ENCODE data around the gene ARL6IP6. TPM values are rescaled to one million over a fixed set of nuclear protein-coding genes. Genes with fewer than 3 reads are reported as not detected.

ARL6IP6 gene
- total RNA-seq (2014; rRNA removed; shearing (Covaris generic)): 20.6 and 30.9 TPM in 2 replicates
- 30.2 and 33.6 TPM in 2 replicates for polyA plus RNA-seq (2016; fragmentation: Nextera tagmentation; extraction: Ambion mirVana)

DNA sequence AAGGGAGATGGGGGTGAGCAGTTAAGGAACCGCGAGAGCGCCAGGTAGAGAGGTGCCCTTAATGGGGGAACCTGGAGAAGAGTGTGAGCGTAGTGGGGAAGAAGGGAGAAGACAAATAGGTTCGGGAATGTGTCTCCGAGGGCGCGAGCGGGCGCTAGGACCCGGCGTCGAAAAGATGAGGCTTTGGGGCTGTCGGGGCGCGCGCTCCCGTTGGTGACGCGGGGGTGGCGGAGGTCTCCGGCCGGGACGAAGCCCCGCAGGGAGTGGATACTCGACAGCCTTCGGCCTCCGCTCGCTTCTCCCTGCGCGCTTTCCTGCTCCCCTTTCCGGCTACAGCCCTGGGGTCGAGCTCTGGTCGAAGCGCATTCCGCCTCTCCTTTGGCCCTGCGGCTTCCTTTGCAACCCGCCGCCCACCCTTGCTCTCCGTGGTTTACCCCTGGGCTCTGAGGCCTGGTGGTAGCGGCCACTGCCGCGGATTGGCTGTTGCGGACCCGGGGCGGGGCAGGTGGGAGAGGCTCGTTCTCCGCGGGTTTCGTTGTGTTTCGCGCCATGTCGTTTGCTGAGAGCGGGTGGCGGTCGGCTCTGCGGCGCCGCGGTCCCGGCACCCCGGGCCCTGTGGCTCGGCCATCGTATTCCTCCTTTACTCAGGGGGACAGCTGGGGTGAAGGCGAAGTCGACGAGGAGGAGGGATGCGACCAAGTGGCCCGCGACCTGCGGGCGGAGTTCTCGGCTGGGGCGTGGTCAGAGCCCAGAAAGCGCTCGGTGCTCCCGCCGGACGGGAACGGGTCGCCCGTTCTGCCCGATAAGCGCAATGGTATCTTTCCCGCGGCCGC, at the start of gene ARL6IP6:
Gene ARL6IP6 (plus strand): TSS at position 545 of the 833 bp plus-strand sequence. CDS start 5 bp downstream, at position 550.
- in situ Hi-C loops (cut with MboI): no loop called here
- H3K36me3 ChIP-seq (ENCODE audit: low read depth): peaks cover 21% of the 10 kb centered on the region
- peaks cover 7% of the 10 kb centered on the region; the same call in 1 of the 2 replicates for H3F3A ChIP-seq (ENCODE audit: insufficient read depth)
- peaks cover 22% of the 10 kb centered on the region for H3K4me1 ChIP-seq (ENCODE audit: insufficient read depth)
- peak within 1 kb of the TSS; percentile 92 for H2AFZ ChIP-seq
- peak within 1 kb of the TSS; percentile 91 for H3K27ac ChIP-seq
- peak within 1 kb of the TSS; percentile 97 for H3K9ac ChIP-seq
- no peak for TF ChIP-seq EZH2 (IDR thresholded peaks at IDR 0.05; ENCODE audit: insufficient read depth, poor library complexity, severe bottlenecking)
- TF ChIP-seq EZH2phosphoT487 (IDR thresholded peaks at IDR 0.05; ENCODE audit: insufficient read depth, low read depth): no peak
- H4K20me1 ChIP-seq (ENCODE audit: insufficient read depth): 0 out of 2 replicates have a peak, but pooled peaks cover 3% of the 10 kb centered on the region
- H3K79me2 ChIP-seq (ENCODE audit: insufficient read depth): peaks cover 85% of the 10 kb centered on the region
- H3K9me2 ChIP-seq (ENCODE audit: insufficient read depth): no peaks in the 10 kb centered on the region
- H3K4me3 ChIP-seq: peak within 1 kb of the TSS; percentile 97
- peak within 1 kb of the TSS; percentile 91 for H3K4me2 ChIP-seq (ENCODE audit: unreplicated experiment)
- WGBS, 2 experiments (ENCODE audit: low coverage in 1 of 2, low lambda C conversion rate in 2 of 2, missing lambda C conversion rate in 2 of 2): 1% methylated on average over 81 to 83 of the region's 87 CpGs
- no peaks in the 10 kb centered on the region for H3K27me3 ChIP-seq (replicated peaks; ENCODE audit: insufficient read depth)
- H3K9me3 ChIP-seq (ENCODE audit: low read depth): no peaks in the 10 kb centered on the region
- DNase-seq: peak; percentile 97

DNA sequence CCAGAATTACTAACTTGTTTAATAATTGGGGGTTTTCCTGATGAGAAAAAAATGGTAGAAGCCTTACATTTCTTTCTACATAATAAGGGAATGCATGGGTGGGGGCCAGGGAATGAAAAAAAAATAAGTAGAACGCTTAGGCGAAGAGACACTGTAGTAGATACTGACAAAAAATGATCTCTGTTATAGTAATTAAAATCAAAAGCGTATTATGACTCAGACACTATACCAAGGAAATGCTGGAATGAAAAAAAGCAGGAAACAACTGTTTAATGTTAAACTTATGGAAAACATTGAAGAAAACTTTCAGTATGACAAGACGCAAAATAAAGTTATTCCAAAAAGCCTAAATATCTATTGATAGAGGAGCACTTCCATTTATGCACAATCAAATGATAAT, 44.1 kb upstream of the ARL6IP6 start:
- Histone ChIP-seq H3K9me3 (ENCODE audit: low read depth) (no peaks in the 10 kb centered on the region), H3K9me2 (ENCODE audit: insufficient read depth) (no peaks in the 10 kb centered on the region), H2AFZ (no peak overlapping the region), H3K36me3 (ENCODE audit: low read depth) (peaks cover 83% of the 10 kb centered on the region), H3K4me3 (no peak overlapping the region), H3K4me1 (ENCODE audit: insufficient read depth) (no peaks in the 10 kb centered on the region), H4K20me1 (ENCODE audit: insufficient read depth) (no peaks in the 10 kb centered on the region), H3K79me2 (ENCODE audit: insufficient read depth) (peaks cover 11% of the 10 kb centered on the region), H3K4me2 (ENCODE audit: unreplicated experiment) (no peak overlapping the region), H3K27ac (no peak overlapping the region), H3K9ac (no peak overlapping the region), H3F3A (ENCODE audit: insufficient read depth) (0 out of 2 replicates have a peak, but pooled peaks cover 6% of the 10 kb centered on the region), H3K27me3 (replicated peaks; ENCODE audit: insufficient read depth) (no peaks in the 10 kb centered on the region)
- no peak for DNase-seq
- TF ChIP-seq EZH2phosphoT487 (IDR thresholded peaks at IDR 0.05; ENCODE audit: insufficient read depth, low read depth) (no peak), EZH2 (IDR thresholded peaks at IDR 0.05; ENCODE audit: insufficient read depth, poor library complexity, severe bottlenecking) (no peak)
- in situ Hi-C loops (cut with MboI): no loop called here
- 97% methylated on average over 4 of the region's 4 CpGs for WGBS, 2 experiments (ENCODE audit: low coverage in 1 of 2, low lambda C conversion rate in 2 of 2, missing lambda C conversion rate in 2 of 2)

DNA sequence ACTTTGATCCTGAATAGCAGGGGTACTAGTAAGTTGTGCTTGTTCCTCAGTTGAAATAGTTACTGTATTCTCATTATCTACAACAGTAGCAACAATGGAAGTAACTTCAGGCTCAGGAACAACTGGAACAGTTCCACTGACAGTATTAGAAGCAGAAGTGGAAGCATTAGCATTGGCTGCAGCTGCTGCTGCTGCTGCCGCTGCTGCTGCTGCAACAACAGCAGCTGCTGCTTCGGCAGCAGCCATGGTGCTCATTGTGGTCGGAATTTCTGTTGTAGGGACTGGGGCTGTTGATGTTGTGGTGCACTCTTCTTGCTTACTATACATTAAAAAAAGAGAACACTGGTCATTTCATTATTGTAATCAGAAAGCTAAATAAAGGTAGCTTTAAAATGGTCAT, 42.0 kb upstream of the ARL6IP6 start:
- no peak for DNase-seq
- H3K79me2 ChIP-seq (ENCODE audit: insufficient read depth): peaks cover 24% of the 10 kb centered on the region
- in situ Hi-C loops (cut with MboI): no loop called here
- H3K4me3 ChIP-seq: no peak overlapping the region
- H4K20me1 ChIP-seq (ENCODE audit: insufficient read depth): no peaks in the 10 kb centered on the region
- H2AFZ ChIP-seq: no peak overlapping the region
- peaks cover 81% of the 10 kb centered on the region for H3K36me3 ChIP-seq (ENCODE audit: low read depth)
- H3K4me2 ChIP-seq (ENCODE audit: unreplicated experiment): no peak overlapping the region
- H3K9ac ChIP-seq: no peak overlapping the region
- 0 out of 2 replicates have a peak, but pooled peaks cover 6% of the 10 kb centered on the region for H3F3A ChIP-seq (ENCODE audit: insufficient read depth)
- TF ChIP-seq EZH2phosphoT487 (IDR thresholded peaks at IDR 0.05; ENCODE audit: insufficient read depth, low read depth): no peak
- TF ChIP-seq EZH2 (IDR thresholded peaks at IDR 0.05; ENCODE audit: insufficient read depth, poor library complexity, severe bottlenecking): no peak
- 97 to 100% methylated on average over 3 of the region's 3 CpGs for WGBS, 2 experiments (ENCODE audit: low coverage in 1 of 2, low lambda C conversion rate in 2 of 2, missing lambda C conversion rate in 2 of 2)
- no peaks in the 10 kb centered on the region for H3K4me1 ChIP-seq (ENCODE audit: insufficient read depth)
- no peak overlapping the region for H3K27ac ChIP-seq
- no peaks in the 10 kb centered on the region for H3K27me3 ChIP-seq (replicated peaks; ENCODE audit: insufficient read depth)
- no peaks in the 10 kb centered on the region for H3K9me3 ChIP-seq (ENCODE audit: low read depth)
- no peaks in the 10 kb centered on the region for H3K9me2 ChIP-seq (ENCODE audit: insufficient read depth)

DNA sequence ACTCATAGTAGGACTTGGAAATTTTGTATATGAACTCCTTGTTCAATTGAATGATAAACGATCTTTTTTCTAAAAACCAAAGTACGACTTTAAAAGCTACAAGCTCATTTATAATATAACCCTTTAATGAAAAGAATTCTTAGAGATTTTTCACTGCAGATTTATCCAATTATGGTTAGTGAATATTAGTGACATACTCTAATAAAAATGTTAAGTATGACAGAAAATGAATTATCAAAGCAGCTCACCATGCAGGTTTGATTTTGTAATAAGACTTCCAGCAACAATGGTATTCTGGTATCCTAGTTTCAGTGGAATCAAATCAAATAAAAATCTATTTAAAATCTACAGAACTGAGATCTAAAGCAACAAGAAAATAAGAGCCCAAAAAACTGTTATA, 39.6 kb upstream of the ARL6IP6 start:
- Histone ChIP-seq H3F3A (ENCODE audit: insufficient read depth) (0 out of 2 replicates have a peak, but pooled peaks cover 6% of the 10 kb centered on the region), H3K9ac (no peak overlapping the region), H3K4me2 (ENCODE audit: unreplicated experiment) (no peak overlapping the region), H3K27ac (no peak overlapping the region), H4K20me1 (ENCODE audit: insufficient read depth) (no peaks in the 10 kb centered on the region), H3K27me3 (replicated peaks; ENCODE audit: insufficient read depth) (no peaks in the 10 kb centered on the region), H2AFZ (no peak overlapping the region), H3K4me1 (ENCODE audit: insufficient read depth) (no peaks in the 10 kb centered on the region), H3K9me2 (ENCODE audit: insufficient read depth) (no peaks in the 10 kb centered on the region), H3K36me3 (ENCODE audit: low read depth) (peaks cover 59% of the 10 kb centered on the region), H3K4me3 (no peak overlapping the region), H3K9me3 (ENCODE audit: low read depth) (no peaks in the 10 kb centered on the region), H3K79me2 (ENCODE audit: insufficient read depth) (peaks cover 46% of the 10 kb centered on the region)
- no peak for DNase-seq
- in situ Hi-C loops (cut with MboI): no loop called here
- whole genome bisulfite sequencing, 2 experiments (ENCODE audit: low coverage in 1 of 2, low lambda C conversion rate in 2 of 2, missing lambda C conversion rate in 2 of 2): 56 to 58% methylated on average over 2 of the region's 2 CpGs
- no peak for TF ChIP-seq EZH2phosphoT487 (IDR thresholded peaks at IDR 0.05; ENCODE audit: insufficient read depth, low read depth)
- TF ChIP-seq EZH2 (IDR thresholded peaks at IDR 0.05; ENCODE audit: insufficient read depth, poor library complexity, severe bottlenecking): no peak
